H9 (cell line): ENCODE results near the gene DLAT. TPM values are rescaled to one million over a fixed set of nuclear protein-coding genes. Genes with fewer than 3 reads are reported as not detected.

Source experiments
- DNase-seq: peaks from one replicate; pipeline ENCODE4 v3.0.0-alpha.2; 2017
- H2AFZ ChIP-seq: one replicate; pipeline ENCODE4 v1.6.1; 2013; ENCODE audit warnings: mild to moderate bottlenecking, low read length, control low read depth, moderate library complexity
- H2AK5ac ChIP-seq: 2 replicates; pipeline ENCODE4 v1.6.1; 2013; ENCODE audit warnings: low read length, control low read depth, mixed read lengths; ENCODE audit not compliant: insufficient read length
- H2BK120ac ChIP-seq: one replicate; pipeline ENCODE4 v1.6.1; 2013; ENCODE audit warnings: low read depth, mild to moderate bottlenecking, low read length, control low read depth, inconsistent platforms; ENCODE audit not compliant: poor library complexity, severe bottlenecking
- H2BK12ac ChIP-seq: 2 replicates; pipeline ENCODE4 v1.6.1; 2013; ENCODE audit warnings: low read length, control low read depth, mixed read lengths, low read depth; ENCODE audit not compliant: insufficient read length
- H2BK15ac ChIP-seq: 2 replicates; pipeline ENCODE4 v1.6.1; 2013; ENCODE audit warnings: low read depth, low read length, control low read depth
- H2BK20ac ChIP-seq: one replicate; pipeline ENCODE4 v1.6.1; 2013; ENCODE audit warnings: low read depth, mild to moderate bottlenecking, low read length, control low read depth, inconsistent platforms; ENCODE audit not compliant: poor library complexity, severe bottlenecking
- H2BK5ac ChIP-seq: 2 replicates; pipeline ENCODE4 v1.6.1; 2013; ENCODE audit warnings: low read length, control low read depth, mixed read lengths; ENCODE audit not compliant: insufficient read length
- H3K14ac ChIP-seq: 2 replicates; pipeline ENCODE4 v1.6.1; 2013; ENCODE audit warnings: low read length, control low read depth; ENCODE audit not compliant: insufficient read depth
- H3K18ac ChIP-seq: 2 replicates; pipeline ENCODE4 v1.6.1; 2013; ENCODE audit warnings: low read depth, mild to moderate bottlenecking, mixed read lengths, low read length, control low read depth; ENCODE audit not compliant: insufficient read length
- H3K23ac ChIP-seq: 2 replicates; pipeline ENCODE4 v1.6.1; 2013; ENCODE audit warnings: low read length, control low read depth, mixed read lengths, low read depth; ENCODE audit not compliant: insufficient read length
- H3K23me2 ChIP-seq: 2 replicates; pipeline ENCODE4 v1.6.1; 2013; ENCODE audit warnings: low read depth, mild to moderate bottlenecking, mixed read lengths, low read length, control low read depth; ENCODE audit not compliant: insufficient read length, poor library complexity, severe bottlenecking
- H3K27ac ChIP-seq: 2 replicates; pipeline ENCODE4 v1.5.1; 2013; ENCODE audit warnings: low read length, control low read depth, mixed read lengths, low read depth; ENCODE audit not compliant: insufficient read length
- H3K27me3 ChIP-seq: 2 replicates; pipeline ENCODE4 v1.6.1; 2013; ENCODE audit warnings: low read length, control low read depth, inconsistent platforms; ENCODE audit not compliant: insufficient read depth
- H3K4ac ChIP-seq: 2 replicates; pipeline ENCODE4 v1.6.1; 2013; ENCODE audit warnings: low read depth, mild to moderate bottlenecking, control low read depth, inconsistent platforms, low read length, moderate library complexity
- H3K4me1 ChIP-seq: 2 replicates; pipeline ENCODE4 v1.6.1; 2013; ENCODE audit warnings: low read length, control low read depth, inconsistent platforms; ENCODE audit not compliant: insufficient read depth
- H3K4me2 ChIP-seq: 2 replicates; pipeline ENCODE4 v1.6.1; 2013; ENCODE audit warnings: low read length, control low read depth, mixed read lengths; ENCODE audit not compliant: insufficient read length, insufficient read depth
- H3K56ac ChIP-seq: 2 replicates; pipeline ENCODE4 v1.6.1; 2013; ENCODE audit warnings: low read depth, mild to moderate bottlenecking, mixed read lengths, low read length, control low read depth; ENCODE audit not compliant: insufficient read length
- H3K79me1 ChIP-seq: 2 replicates; pipeline ENCODE4 v1.6.1; 2013; ENCODE audit warnings: low read depth, mild to moderate bottlenecking, moderate library complexity, low read length, control low read depth, inconsistent platforms; ENCODE audit not compliant: insufficient read depth, poor library complexity, severe bottlenecking
- H3K79me2 ChIP-seq: 2 replicates; pipeline ENCODE4 v1.6.1; 2013; ENCODE audit warnings: low read length, control low read depth, inconsistent platforms; ENCODE audit not compliant: insufficient read depth
- H3K9ac ChIP-seq: 2 replicates; pipeline ENCODE4 v1.6.1; 2013; ENCODE audit warnings: low read length, control low read depth, mixed read lengths; ENCODE audit not compliant: insufficient read length; ENCODE audit errors: extremely low read depth
- H3K9me3 ChIP-seq: one replicate; pipeline ENCODE4 v1.6.1; 2013; ENCODE audit warnings: low read depth, low read length, inconsistent platforms; ENCODE audit not compliant: control insufficient read depth
- H3T11ph ChIP-seq: one replicate; pipeline ENCODE4 v1.6.1; 2013; ENCODE audit warnings: mild to moderate bottlenecking, low read length, control low read depth, inconsistent platforms
- H4K20me1 ChIP-seq: one replicate; pipeline ENCODE4 v1.6.1; 2013; ENCODE audit not compliant: control insufficient read depth, insufficient read length, insufficient read depth
- H4K5ac ChIP-seq: 2 replicates; pipeline ENCODE4 v1.6.1; 2013; ENCODE audit warnings: low read depth, mild to moderate bottlenecking, mixed read lengths, low read length, control low read depth; ENCODE audit not compliant: insufficient read length
- H4K8ac ChIP-seq: replicated peaks from 2 replicates; pipeline ENCODE4 v1.6.1; 2013; ENCODE audit warnings: low read length, control low read depth, mixed read lengths, low read depth; ENCODE audit not compliant: insufficient read length
- H4K91ac ChIP-seq: 2 replicates; pipeline ENCODE4 v1.6.1; 2013; ENCODE audit warnings: low read depth, mild to moderate bottlenecking, moderate library complexity, mixed read lengths, low read length, control low read depth; ENCODE audit not compliant: insufficient read length
- H3K27ac Mint-ChIP-seq, 3 experiments: 2 replicates in 2 of 3; 3 replicates in 1 of 3; pipeline ENCODE4 v1.8.0; 2020 to 2021; ENCODE audit warnings: mixed read lengths in 3 of 3, mild to moderate bottlenecking in 1 of 3, moderate library complexity in 1 of 3
- H3K27me3 Mint-ChIP-seq: 2 replicates; pipeline ENCODE4 v1.8.0; 2021; ENCODE audit warnings: low read depth, mild to moderate bottlenecking, moderate library complexity, mixed read lengths
- H3K36me3 Mint-ChIP-seq, 3 experiments: 2 replicates in 2 of 3; 3 replicates in 1 of 3; pipeline ENCODE4 v1.8.0; 2020 to 2021; ENCODE audit warnings: low read depth in 3 of 3, mixed read lengths in 3 of 3; ENCODE audit not compliant: insufficient read depth in 1 of 3
- H3K4me1 Mint-ChIP-seq, 2 experiments: 2 replicates each; pipeline ENCODE4 v1.8.0; 2020; ENCODE audit warnings: mixed read lengths in 2 of 2
- H3K4me3 Mint-ChIP-seq, 2 experiments: 2 replicates in 1 of 2; 3 replicates in 1 of 2; pipeline ENCODE4 v1.8.0; 2020 to 2021; ENCODE audit warnings: mild to moderate bottlenecking in 2 of 2, mixed read lengths in 2 of 2, moderate library complexity in 1 of 2
- H3K9me3 Mint-ChIP-seq, 2 experiments: 2 replicates in 1 of 2; 3 replicates in 1 of 2; pipeline ENCODE4 v1.8.0; 2020; ENCODE audit warnings: mild to moderate bottlenecking in 2 of 2, mixed read lengths in 2 of 2, moderate library complexity in 1 of 2
- total RNA-seq: library from RNA; stranded (reverse); gene quantifications from 2 replicates; pipeline ENCODE4 v1.2.1, GENCODE V29; 2021
- TF ChIP-seq, protein P1 (sequence below): fragments of 200-600 bp; sonication (generic); conservative IDR thresholded peaks from 3 replicates; pipeline ENCODE4 v1.8.0; 2021; ENCODE audit warnings: antibody characterized with exemption, mild to moderate bottlenecking

Gene DLAT
- total RNA-seq, 1 experiment from 2014 or later: 58.4 TPM

DNA sequence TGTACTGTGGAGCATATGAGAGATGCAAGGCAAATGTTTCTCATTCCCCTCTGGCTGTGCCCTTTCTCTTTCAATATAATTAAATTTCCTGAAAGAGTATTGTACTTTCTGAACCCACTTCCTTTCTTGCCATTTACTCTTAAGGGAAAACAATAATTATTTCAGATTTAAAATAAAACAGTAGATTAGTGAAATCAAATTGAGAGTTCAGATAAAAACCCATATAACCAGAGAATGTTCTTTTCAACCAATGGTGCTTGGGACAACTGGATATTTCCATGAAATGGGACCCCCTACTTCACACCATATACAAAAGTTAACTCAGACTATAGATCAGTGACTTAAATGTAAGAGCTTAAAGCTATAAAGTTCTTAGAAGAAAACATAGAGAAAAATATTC is 26.1 kb upstream of the DLAT start:
- H3K4ac ChIP-seq: no peak overlapping the region
- no peak overlapping the region for H2AFZ ChIP-seq
- Mint-ChIP-seq H3K4me3 (no peak overlapping the region), H3K27me3 (no peaks in the 10 kb centered on the region), H3K27ac (no peak overlapping the region), H3K36me3 (peaks cover 1 to 52% (median 49%) of the 10 kb centered on the region in 3 experiments; a peak in 6 of 7 replicates), H3K4me1 (peaks cover 4 to 5% of the 10 kb centered on the region in 2 experiments), H3K9me3 (no peaks in the 10 kb centered on the region; a peak in 1 of 5 replicates)
- TF ChIP-seq, protein P1, sequence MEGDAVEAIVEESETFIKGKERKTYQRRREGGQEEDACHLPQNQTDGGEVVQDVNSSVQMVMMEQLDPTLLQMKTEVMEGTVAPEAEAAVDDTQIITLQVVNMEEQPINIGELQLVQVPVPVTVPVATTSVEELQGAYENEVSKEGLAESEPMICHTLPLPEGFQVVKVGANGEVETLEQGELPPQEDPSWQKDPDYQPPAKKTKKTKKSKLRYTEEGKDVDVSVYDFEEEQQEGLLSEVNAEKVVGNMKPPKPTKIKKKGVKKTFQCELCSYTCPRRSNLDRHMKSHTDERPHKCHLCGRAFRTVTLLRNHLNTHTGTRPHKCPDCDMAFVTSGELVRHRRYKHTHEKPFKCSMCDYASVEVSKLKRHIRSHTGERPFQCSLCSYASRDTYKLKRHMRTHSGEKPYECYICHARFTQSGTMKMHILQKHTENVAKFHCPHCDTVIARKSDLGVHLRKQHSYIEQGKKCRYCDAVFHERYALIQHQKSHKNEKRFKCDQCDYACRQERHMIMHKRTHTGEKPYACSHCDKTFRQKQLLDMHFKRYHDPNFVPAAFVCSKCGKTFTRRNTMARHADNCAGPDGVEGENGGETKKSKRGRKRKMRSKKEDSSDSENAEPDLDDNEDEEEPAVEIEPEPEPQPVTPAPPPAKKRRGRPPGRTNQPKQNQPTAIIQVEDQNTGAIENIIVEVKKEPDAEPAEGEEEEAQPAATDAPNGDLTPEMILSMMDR: no peak
- H3K56ac ChIP-seq: no peak overlapping the region
- no peak overlapping the region for H3K9ac ChIP-seq
- no peak overlapping the region for H3K18ac ChIP-seq
- no peaks in the 10 kb centered on the region for H3K79me1 ChIP-seq
- H3K4me2 ChIP-seq: no peak overlapping the region
- H4K8ac ChIP-seq: no peak overlapping the region
- no peaks in the 10 kb centered on the region for H4K20me1 ChIP-seq
- H2BK12ac ChIP-seq: no peak overlapping the region
- no peaks in the 10 kb centered on the region for H3K27me3 ChIP-seq
- no peak overlapping the region for H3K27ac ChIP-seq
- H3K23ac ChIP-seq: no peak overlapping the region
- no peak for DNase-seq
- no peaks in the 10 kb centered on the region for H3K4me1 ChIP-seq
- no peak overlapping the region for H2BK5ac ChIP-seq
- H3K9me3 ChIP-seq: no peaks in the 10 kb centered on the region
- H2BK120ac ChIP-seq: no peak overlapping the region
- no peak overlapping the region for H3K14ac ChIP-seq
- no peak overlapping the region for H2BK20ac ChIP-seq
- no peak overlapping the region for H4K5ac ChIP-seq
- H3K79me2 ChIP-seq: no peaks in the 10 kb centered on the region
- H3T11ph ChIP-seq: no peak overlapping the region
- H3K23me2 ChIP-seq: no peaks in the 10 kb centered on the region
- H2BK15ac ChIP-seq: no peak overlapping the region
- no peak overlapping the region for H2AK5ac ChIP-seq
- H4K91ac ChIP-seq: no peak overlapping the region
